Suprapubic skin (tissue), 4 donors: Measurements from ENCODE around the gene GALNT9.

Source experiments
- POLR2A ChIP-seq, 2 donors: fragments of 450-650 bp; IDR thresholded peaks; one replicate each; pipeline ENCODE4 v1.6.1; 2017; ENCODE audit warnings: antibody characterized with exemption in 2 of 2, mild to moderate bottlenecking in 2 of 2, moderate library complexity in 2 of 2
- POLR2AphosphoS5 ChIP-seq, 3 donors: sonication (generic); formaldehyde crosslinking; IDR thresholded peaks; one replicate each; pipeline ENCODE4 v1.6.1; 2017; ENCODE audit warnings: antibody characterized with exemption in 3 of 3
- TF ChIP-seq, protein P1 (sequence below), 2 donors: fragments of 200-600 bp in 1 of 2; fragments of 450-650 bp in 1 of 2; sonication (generic) in 1 of 2; IDR thresholded peaks; one replicate each; pipeline ENCODE4 v1.5.1; 2016 to 2019; ENCODE audit warnings: antibody characterized with exemption in 2 of 2, mild to moderate bottlenecking in 1 of 2, moderate library complexity in 1 of 2

DNA sequence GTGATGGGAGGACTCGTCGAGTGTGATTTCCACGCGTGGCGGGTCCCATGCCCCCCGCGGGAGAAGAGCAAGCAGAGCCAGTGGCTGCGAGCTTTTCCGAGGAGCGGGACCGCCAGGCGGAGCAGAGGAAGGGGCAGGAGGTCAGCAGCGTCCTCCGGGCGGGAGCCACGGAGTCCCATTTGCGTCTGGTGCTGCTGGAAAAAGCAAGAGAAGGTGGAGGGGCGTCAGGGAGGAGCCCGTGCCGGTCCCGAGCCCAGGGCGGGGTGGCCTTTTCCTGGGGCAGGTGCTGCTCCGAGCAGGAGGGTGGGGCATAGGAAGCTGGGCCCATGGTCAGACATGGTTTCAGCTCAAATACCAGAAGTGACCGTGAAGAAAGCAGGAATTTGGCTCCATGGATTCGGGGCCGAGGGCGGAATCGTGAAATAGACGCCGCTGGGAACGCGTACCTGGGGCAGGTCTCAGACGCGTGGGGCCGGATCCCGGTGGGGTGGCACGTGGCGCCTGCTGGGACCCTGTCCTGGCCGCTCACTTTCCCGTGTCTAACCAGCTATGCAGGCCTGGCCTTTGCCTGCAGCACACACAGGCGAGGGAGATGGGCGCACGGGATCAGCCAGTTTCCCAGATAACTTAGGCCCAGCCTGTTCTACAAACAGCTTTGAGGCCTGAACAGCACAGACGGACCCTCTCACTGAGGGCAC lies 60.0 kb downstream of the GALNT9 start:
- TF ChIP-seq POLR2AphosphoS5 (IDR thresholded peaks at IDR 0.05) (no peak), POLR2A (IDR thresholded peaks at IDR 0.05) (no peak)
- TF ChIP-seq, protein P1, sequence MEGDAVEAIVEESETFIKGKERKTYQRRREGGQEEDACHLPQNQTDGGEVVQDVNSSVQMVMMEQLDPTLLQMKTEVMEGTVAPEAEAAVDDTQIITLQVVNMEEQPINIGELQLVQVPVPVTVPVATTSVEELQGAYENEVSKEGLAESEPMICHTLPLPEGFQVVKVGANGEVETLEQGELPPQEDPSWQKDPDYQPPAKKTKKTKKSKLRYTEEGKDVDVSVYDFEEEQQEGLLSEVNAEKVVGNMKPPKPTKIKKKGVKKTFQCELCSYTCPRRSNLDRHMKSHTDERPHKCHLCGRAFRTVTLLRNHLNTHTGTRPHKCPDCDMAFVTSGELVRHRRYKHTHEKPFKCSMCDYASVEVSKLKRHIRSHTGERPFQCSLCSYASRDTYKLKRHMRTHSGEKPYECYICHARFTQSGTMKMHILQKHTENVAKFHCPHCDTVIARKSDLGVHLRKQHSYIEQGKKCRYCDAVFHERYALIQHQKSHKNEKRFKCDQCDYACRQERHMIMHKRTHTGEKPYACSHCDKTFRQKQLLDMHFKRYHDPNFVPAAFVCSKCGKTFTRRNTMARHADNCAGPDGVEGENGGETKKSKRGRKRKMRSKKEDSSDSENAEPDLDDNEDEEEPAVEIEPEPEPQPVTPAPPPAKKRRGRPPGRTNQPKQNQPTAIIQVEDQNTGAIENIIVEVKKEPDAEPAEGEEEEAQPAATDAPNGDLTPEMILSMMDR (IDR thresholded peaks at IDR 0.05): no peak
